ENCODE data around the gene RAB11FIP4.

DNA sequence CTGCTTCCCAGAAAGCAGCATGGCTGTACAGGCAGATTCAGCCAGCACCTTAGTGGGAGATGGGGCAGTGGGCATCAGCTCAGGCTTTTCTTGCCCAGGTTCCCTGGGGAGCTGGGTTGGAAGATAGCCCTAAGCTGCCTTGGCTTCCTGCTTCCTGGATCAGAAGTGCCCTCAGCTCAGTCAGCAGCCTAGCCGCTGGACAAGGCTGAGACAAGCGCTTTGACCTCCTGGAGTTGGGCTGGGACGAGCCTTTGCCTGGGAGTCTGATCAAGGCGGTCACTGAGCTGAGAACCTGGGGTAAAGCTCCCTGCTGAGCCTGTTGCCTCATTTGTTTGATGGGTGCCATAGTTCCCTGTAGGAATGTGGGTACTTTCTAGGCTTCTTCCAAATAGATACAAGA is 190.0 kb downstream of the RAB11FIP4 start:
- TF ChIP-seq, protein P1, sequence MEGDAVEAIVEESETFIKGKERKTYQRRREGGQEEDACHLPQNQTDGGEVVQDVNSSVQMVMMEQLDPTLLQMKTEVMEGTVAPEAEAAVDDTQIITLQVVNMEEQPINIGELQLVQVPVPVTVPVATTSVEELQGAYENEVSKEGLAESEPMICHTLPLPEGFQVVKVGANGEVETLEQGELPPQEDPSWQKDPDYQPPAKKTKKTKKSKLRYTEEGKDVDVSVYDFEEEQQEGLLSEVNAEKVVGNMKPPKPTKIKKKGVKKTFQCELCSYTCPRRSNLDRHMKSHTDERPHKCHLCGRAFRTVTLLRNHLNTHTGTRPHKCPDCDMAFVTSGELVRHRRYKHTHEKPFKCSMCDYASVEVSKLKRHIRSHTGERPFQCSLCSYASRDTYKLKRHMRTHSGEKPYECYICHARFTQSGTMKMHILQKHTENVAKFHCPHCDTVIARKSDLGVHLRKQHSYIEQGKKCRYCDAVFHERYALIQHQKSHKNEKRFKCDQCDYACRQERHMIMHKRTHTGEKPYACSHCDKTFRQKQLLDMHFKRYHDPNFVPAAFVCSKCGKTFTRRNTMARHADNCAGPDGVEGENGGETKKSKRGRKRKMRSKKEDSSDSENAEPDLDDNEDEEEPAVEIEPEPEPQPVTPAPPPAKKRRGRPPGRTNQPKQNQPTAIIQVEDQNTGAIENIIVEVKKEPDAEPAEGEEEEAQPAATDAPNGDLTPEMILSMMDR (IDR thresholded peaks at IDR 0.05; ENCODE audit: low read depth, low read length, missing input control): no peak
- TF ChIP-seq RAD21 (IDR thresholded peaks at IDR 0.05) (no peak), YY1 (IDR thresholded peaks at IDR 0.05) (no peak), EGR1 (IDR thresholded peaks at IDR 0.05; ENCODE audit: low read depth in 2 of 2) (no peak), GABPA (IDR thresholded peaks at IDR 0.05 in 1 of 2, conservative IDR thresholded peaks at IDR 0.05 in 1 of 2) (no peak), SP1 (IDR thresholded peaks at IDR 0.05) (no peak), FOXA2 (IDR thresholded peaks at IDR 0.05) (no peak), NR2F2 (IDR thresholded peaks at IDR 0.05) (no peak), TAF1 (conservative IDR thresholded peaks at IDR 0.05) (no peak)
- TF ChIP-seq, protein P2, sequence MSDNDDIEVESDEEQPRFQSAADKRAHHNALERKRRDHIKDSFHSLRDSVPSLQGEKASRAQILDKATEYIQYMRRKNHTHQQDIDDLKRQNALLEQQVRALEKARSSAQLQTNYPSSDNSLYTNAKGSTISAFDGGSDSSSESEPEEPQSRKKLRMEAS (IDR thresholded peaks at IDR 0.05): no peak
- TF ChIP-seq, protein P3, sequence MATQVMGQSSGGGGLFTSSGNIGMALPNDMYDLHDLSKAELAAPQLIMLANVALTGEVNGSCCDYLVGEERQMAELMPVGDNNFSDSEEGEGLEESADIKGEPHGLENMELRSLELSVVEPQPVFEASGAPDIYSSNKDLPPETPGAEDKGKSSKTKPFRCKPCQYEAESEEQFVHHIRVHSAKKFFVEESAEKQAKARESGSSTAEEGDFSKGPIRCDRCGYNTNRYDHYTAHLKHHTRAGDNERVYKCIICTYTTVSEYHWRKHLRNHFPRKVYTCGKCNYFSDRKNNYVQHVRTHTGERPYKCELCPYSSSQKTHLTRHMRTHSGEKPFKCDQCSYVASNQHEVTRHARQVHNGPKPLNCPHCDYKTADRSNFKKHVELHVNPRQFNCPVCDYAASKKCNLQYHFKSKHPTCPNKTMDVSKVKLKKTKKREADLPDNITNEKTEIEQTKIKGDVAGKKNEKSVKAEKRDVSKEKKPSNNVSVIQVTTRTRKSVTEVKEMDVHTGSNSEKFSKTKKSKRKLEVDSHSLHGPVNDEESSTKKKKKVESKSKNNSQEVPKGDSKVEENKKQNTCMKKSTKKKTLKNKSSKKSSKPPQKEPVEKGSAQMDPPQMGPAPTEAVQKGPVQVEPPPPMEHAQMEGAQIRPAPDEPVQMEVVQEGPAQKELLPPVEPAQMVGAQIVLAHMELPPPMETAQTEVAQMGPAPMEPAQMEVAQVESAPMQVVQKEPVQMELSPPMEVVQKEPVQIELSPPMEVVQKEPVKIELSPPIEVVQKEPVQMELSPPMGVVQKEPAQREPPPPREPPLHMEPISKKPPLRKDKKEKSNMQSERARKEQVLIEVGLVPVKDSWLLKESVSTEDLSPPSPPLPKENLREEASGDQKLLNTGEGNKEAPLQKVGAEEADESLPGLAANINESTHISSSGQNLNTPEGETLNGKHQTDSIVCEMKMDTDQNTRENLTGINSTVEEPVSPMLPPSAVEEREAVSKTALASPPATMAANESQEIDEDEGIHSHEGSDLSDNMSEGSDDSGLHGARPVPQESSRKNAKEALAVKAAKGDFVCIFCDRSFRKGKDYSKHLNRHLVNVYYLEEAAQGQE (IDR thresholded peaks at IDR 0.05): no peak
- TF ChIP-seq, protein P4, sequence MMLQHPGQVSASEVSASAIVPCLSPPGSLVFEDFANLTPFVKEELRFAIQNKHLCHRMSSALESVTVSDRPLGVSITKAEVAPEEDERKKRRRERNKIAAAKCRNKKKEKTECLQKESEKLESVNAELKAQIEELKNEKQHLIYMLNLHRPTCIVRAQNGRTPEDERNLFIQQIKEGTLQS (IDR thresholded peaks at IDR 0.05): no peak

Data from liver (tissue), 3 donors.